Activated CD4-positive, alpha-beta T cell treated with anti-CD3 and anti-CD28 coated beads, Interleukin-2, Interleukin-6, amounts not matched to agents 100 ng/mL and 50 ng/mL, durations not matched to agents 16 hours and 8 hours (primary cell): ENCODE measurements around the gene MYO3A.

Experiments
- DNase-seq: peaks from one replicate; pipeline ENCODE4 v3.0.0-alpha.2; 2020

Gene MYO3A

DNA sequence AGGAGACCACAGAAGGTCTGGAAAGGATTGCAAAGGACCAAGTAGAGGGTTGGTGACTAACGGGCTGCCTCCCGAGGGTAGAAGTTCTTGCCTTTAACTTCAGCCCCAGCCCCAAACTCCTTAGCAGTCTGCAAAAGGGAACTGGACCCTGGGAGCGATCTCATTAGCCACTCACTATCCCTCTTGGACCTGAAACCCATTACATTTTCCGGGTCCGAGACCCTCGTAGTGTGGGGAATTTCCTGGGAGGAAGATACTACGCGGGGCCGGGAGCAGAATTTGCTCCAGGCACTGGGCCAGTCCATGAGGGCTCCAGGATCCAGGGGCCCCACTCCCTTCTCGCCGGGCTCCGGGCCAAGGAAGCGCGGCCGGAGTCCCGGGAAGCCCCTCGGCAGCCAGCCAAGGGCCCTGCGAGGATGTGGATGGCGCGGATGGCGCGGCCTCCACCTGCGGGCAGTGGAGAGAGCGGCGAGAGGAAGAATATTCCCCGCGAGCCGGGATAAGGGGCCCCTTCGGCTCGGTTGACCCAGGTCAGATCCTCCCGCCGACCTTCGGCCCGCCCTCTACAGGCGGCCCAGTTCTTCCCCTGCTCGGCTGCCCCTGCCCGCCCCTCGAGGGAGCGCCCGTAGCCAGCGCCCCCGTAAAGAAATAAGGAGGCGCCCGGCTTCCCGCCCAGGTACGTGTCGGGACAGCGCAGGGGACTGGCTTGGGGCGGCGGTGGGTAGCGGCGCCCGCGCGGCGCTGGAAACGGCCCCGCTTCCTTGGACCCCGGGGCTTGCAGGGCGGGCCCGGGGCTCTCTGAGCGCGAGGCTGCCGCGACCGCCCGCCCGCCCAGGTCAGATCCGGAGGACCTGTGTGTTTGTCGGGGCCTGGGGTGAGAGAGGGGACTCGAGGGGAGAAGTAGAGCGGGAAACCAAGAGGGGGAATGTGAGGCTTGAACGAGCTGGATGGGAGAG lies at the start of gene MYO3A:
MYO3A (plus strand) TSS at position 577 of the 956 bp plus-strand sequence. CDS start 17,882 bp downstream, outside the sequence.
- no peak for DNase-seq

DNA sequence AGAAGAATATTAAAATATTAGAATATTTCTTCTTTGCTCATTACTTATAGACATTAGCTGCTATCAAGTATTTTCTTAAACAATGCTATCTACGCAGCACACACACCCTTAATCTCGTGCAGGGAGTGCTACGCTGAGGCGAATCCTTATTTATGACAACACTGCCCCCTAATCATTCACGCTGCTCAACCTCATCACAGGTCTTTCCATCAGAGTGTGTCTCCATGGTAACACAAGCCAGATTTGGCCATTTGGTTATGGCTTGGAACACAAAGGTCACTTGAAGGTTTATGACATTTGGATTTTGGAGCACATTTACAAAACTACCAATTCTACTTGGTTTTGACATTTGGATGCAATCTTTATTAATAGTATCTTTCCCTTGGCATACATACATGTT lies 45.4 kb upstream of the MYO3A start:
- DNase-seq = no peak

DNA sequence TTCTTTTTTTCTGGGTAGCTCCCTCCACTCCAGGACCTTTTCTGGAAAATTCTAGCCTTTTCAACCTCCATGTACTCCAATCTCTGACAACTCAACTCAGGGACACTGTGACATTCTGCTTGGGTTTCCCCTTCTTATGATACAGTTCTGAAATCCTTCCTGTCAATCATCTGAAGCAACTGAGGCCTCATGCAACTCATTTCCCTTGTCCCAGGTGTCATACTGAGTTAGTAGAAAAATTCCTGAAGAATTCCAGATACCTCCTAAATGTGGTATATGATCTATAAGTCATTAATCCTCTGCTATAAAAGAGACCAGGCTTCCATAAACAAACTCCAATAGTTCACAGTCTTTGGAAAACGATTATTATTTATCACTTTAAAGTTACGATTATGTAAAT lies 43.0 kb upstream of the MYO3A start:
- no peak for DNase-seq

- no peak for DNase-seq
Observed at GRCh38 chr10:25895856-25896255, 38.2 kb upstream of the MYO3A start.

DNA sequence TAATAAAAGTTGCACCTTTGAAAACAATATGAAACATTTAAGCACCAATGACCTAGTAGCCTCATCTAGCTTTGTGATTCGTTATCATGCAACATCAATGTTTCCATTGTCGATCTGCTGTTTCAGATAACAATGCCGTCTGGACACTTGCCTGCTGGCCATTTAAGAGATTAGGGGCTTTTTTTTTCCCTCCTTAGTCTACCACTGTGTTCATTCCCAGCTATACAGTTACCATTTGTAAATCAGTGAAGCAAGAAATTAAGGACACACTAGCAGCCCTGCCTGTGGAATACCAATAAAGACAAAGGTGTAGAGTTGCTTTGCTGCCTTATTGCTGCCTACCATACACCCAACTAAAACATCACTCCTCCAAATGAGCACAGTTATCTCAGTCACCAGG lies 37.6 kb upstream of the MYO3A start:
- DNase-seq = no peak

DNA sequence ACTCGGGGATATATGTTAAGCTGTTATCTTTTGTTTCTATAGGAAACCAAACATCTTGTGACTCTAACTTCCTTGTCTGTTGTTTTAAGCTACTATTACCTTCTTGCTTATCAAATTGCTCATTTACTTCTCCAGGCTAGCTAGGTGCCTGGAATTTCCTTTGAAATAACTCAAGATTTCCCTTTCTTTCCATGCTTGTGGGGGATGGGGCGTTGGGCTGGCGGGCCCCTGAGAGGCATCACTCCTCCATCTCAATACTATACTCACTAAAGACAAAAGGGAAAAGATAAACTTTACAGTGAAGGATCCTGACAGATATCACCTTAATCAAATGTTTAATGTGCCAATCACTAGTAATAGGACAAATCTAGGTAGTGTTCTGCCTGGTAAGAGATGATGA lies 34.7 kb upstream of the MYO3A start:
- no peak for DNase-seq

DNA sequence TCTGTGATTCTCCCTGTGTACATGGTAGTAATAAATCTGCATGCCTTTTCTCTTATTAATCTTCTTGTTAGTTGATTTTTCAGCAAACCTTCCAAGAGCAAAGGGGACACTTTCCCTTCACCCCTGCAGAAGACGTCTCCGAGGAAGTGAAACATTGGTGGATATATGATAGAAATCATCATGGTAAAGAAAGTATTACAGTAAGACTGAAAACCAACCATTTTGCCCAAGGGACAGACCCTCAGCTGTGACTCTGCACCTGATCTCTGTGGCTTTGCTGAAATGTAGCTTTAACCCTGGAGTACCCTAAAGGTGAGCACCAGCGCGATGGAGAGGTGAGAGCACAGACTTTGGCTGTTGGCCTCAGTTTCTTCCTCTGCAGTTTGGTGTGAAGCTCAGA lies 32.8 kb upstream of the MYO3A start:
- DNase-seq = no peak

DNA sequence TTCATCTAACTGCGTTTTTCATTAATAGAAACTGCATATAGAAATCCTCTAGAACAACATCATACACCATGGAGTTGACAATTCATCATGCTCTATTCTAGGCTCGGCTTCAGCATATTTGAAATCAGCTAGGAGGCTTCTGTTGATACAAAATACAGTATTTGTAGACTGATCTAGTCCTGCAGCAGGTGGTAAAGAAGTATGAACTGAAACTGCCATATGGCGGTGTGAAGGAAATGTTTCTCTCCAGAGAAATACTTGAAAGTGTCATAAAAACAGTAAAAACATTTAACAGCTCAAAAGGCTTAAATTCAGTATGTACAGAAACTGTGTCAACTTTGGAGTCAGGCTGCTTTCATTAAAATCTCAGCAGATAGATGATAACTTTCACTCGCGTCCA lies 32.0 kb upstream of the MYO3A start:
- DNase-seq = no peak

GRCh38 chr10:25907261-25907660 lies 26.8 kb upstream of the MYO3A start:
- DNase-seq = no peak

GRCh38 chr10:25912866-25913265 lies 21.2 kb upstream of the MYO3A start:
- no peak for DNase-seq

GRCh38 chr10:25914776-25915175 lies 19.3 kb upstream of the MYO3A start:
- no peak for DNase-seq

DNA sequence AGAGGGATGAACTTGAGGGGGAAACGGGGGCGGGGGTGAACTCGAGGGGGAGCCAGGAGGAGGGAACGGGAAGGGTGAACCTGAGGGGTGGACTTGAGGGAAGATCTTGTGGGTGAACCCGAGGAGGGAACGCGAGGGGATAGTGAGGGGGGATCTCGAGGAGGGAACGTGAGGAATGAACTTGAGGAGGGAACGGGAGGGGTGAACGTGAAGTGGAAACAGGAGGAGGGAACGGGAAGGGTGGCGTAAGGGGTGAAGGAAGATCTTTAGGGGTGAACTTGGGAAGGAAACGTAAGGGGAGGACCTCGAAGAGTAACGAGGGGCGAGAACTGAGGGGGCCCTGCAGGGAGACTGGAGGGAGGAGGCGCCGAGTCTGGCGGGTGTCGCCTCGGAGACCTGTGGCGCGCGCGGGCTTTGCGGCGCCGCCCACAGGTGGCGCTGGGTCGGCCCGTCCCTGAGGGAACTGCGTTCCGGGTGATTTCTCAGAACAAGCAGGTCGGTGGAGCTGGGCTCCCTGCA lies 651 bp downstream of the MYO3A start:
- peak; percentile 11 for DNase-seq

DNA sequence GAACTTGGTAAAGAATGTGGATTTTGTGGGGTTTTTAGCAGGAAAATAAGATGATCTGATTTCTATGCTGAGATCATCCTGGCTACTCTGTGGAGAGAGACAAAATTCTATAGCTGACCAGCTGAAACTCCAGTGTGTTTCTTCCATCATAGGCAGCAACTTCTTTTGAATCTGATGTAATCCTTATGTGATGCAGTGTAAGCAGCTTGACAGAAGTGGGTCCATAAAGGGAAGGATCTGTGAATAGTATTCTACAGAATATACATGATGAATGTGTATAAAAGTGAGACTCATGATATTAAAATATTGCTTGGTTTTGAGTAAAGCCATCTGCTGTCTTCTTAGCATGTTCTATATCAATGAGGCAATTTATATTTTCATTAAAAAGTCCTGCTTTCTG lies 4.4 kb downstream of the MYO3A start:
- DNase-seq = no peak

GRCh38 chr10:25944771-25945170 lies 10.7 kb downstream of the MYO3A start:
- no peak for DNase-seq

- no peak for DNase-seq
Observed at GRCh38 chr10:25952857-25953256, 18.8 kb downstream of the MYO3A start.

GRCh38 chr10:25954851-25955250 lies 20.8 kb downstream of the MYO3A start:
- DNase-seq = no peak

GRCh38 chr10:25959540-25960232 lies 25.7 kb downstream of the MYO3A start:
- no peak for DNase-seq

DNA sequence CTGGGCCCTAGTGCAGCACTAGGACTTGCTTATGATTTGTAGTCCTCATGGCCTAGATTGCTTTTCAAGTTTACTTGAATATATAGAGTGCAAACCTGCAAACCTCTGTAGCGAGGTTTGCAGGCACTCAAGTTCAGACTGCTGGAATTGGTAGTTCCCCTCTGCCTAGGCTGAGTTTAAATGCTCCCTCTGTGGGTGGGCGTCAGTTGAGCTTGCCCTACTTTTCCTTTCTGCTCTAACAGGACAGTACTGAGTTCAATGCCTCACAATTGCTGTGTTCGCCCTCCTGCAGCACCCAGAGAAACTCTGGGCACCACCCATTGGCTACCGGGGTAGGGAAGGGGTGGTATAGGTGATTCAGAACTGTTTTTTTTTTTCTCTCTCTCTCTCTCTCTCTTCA lies 31.6 kb downstream of the MYO3A start:
- no peak for DNase-seq

DNA sequence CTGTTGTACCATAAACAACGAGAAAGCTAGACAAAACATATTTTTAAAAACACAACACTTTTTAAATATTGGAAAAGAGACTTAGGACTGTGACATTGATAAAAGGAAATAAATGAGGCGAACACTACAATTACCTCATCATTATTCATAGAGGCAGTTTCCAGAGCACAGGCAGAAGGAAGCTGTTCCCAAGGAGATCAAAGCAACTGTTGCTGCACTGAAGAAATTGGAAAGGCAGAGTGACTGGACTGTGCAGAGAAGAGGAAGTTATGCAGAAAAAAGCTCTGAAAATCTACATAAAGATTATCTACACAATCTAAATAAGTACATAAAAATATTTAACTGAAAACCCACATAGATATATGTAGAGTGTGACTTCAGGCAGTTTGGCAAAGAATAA lies 32.8 kb downstream of the MYO3A start:
- DNase-seq = no peak

GRCh38 chr10:25972631-25973030 lies 38.6 kb downstream of the MYO3A start:
- no peak for DNase-seq

- no peak for DNase-seq
Observed at GRCh38 chr10:25974897-25975459, 40.9 kb downstream of the MYO3A start.

DNA sequence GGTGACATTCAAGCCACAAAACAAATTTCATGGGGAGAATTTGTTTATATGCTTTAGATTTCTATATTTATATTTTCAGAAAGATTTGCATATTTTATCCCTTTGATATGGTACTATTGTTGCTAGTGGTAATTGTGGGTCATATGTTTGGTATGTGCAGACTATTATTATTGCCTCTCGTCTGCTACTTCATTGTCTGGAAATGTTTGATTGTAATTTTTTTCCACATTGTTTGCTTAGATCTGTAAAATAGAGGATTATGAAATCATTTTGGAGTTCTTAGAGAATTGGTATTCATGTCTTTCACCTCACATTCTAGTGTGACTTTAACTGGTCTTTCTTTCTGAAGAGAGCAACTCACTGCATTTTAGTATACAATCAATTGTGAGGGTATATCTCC lies 44.7 kb downstream of the MYO3A start:
- no peak for DNase-seq

- DNase-seq = no peak
Observed at GRCh38 chr10:25982107-25982506, 48.1 kb downstream of the MYO3A start.

GRCh38 chr10:25988583-25988982 lies 54.6 kb downstream of the MYO3A start:
- no peak for DNase-seq
